T-helper 2 cell treated with Interferon-gamma antibody and Interleukin-4, amounts not matched to agents 5 μg/mL and 100 μg/mL, for 36 hours (primary cell): ENCODE results near the gene TRIB2.

Source experiments
- DNase-seq: peaks from one replicate; pipeline ENCODE4 v3.0.0; 2021; ENCODE audit warnings: low spot score
- H3K27ac Mint-ChIP-seq: one replicate; pipeline ENCODE4 v1.8.0; 2021; ENCODE audit warnings: mild to moderate bottlenecking, mixed read lengths
- H3K27me3 Mint-ChIP-seq: one replicate; pipeline ENCODE4 v1.8.0; 2021; ENCODE audit warnings: low read depth, mixed read lengths
- H3K36me3 Mint-ChIP-seq: one replicate; pipeline ENCODE4 v1.8.0; 2021; ENCODE audit warnings: low read depth, mixed read lengths
- H3K4me1 Mint-ChIP-seq: one replicate; pipeline ENCODE4 v1.8.0; 2021; ENCODE audit warnings: low read depth, mixed read lengths
- H3K4me3 Mint-ChIP-seq: one replicate; pipeline ENCODE4 v1.8.0; 2022; ENCODE audit warnings: mild to moderate bottlenecking, moderate library complexity, mixed read lengths
- H3K9me3 Mint-ChIP-seq: one replicate; pipeline ENCODE4 v1.8.0; 2021; ENCODE audit warnings: mixed read lengths

Gene TRIB2

GRCh38 chr2:12762976-12763375 is 46.2 kb downstream of the TRIB2 start:
- DNase-seq, result no peak
- Mint-ChIP-seq H3K36me3 (no peaks in the 10 kb centered on the region), H3K9me3 (no peaks in the 10 kb centered on the region), H3K4me3 (no peak overlapping the region), H3K27me3 (peaks cover 32% of the 10 kb centered on the region), H3K4me1 (peaks cover 8% of the 10 kb centered on the region), H3K27ac (no peak overlapping the region)

GRCh38 chr2:12763486-12763885 is 46.8 kb downstream of the TRIB2 start:
- H3K9me3 Mint-ChIP-seq, result no peaks in the 10 kb centered on the region
- peaks cover 11% of the 10 kb centered on the region for H3K4me1 Mint-ChIP-seq
- peaks cover 37% of the 10 kb centered on the region for H3K27me3 Mint-ChIP-seq
- H3K36me3 Mint-ChIP-seq, result no peaks in the 10 kb centered on the region
- no peak overlapping the region for H3K27ac Mint-ChIP-seq
- H3K4me3 Mint-ChIP-seq, result no peak overlapping the region
- DNase-seq, result no peak

- no peaks in the 10 kb centered on the region for H3K36me3 Mint-ChIP-seq
- H3K4me3 Mint-ChIP-seq, result no peak overlapping the region
- no peaks in the 10 kb centered on the region for H3K9me3 Mint-ChIP-seq
- H3K27me3 Mint-ChIP-seq, result peaks cover 41% of the 10 kb centered on the region
- H3K4me1 Mint-ChIP-seq, result peaks cover 11% of the 10 kb centered on the region
- no peak for DNase-seq
- no peak overlapping the region for H3K27ac Mint-ChIP-seq
These were observed 47.5 kb downstream of the TRIB2 start for GRCh38 chr2:12764075-12764730.

- H3K27ac Mint-ChIP-seq, result no peak overlapping the region
- H3K9me3 Mint-ChIP-seq, result no peaks in the 10 kb centered on the region
These were observed 48.3 kb downstream of the TRIB2 start for GRCh38 chr2:12764849-12765605.

GRCh38 chr2:12766421-12766879 is 49.7 kb downstream of the TRIB2 start:
- Mint-ChIP-seq H3K4me1 (peaks cover 3% of the 10 kb centered on the region), H3K4me3 (no peak overlapping the region), H3K27me3 (peaks cover 47% of the 10 kb centered on the region), H3K36me3 (no peaks in the 10 kb centered on the region), H3K9me3 (no peaks in the 10 kb centered on the region), H3K27ac (no peak overlapping the region)
- DNase-seq, result no peak

More at GRCh38 chr2:12764849-12765605, 48.3 kb downstream of the TRIB2 start:
- Mint-ChIP-seq H3K36me3 (no peaks in the 10 kb centered on the region), H3K4me1 (peaks cover 11% of the 10 kb centered on the region), H3K27me3 (peaks cover 45% of the 10 kb centered on the region), H3K4me3 (no peak overlapping the region)
- DNase-seq, result no peak

- Mint-ChIP-seq H3K4me3 (no peak overlapping the region), H3K36me3 (no peaks in the 10 kb centered on the region), H3K9me3 (no peaks in the 10 kb centered on the region), H3K4me1 (peaks cover 3% of the 10 kb centered on the region), H3K27ac (no peak overlapping the region), H3K27me3 (peaks cover 50% of the 10 kb centered on the region)
- no peak for DNase-seq
These were observed 50.8 kb downstream of the TRIB2 start for GRCh38 chr2:12767541-12767940.

GRCh38 chr2:12767996-12768624 is 51.4 kb downstream of the TRIB2 start:
- Mint-ChIP-seq H3K4me3 (no peak overlapping the region), H3K27me3 (peaks cover 48% of the 10 kb centered on the region), H3K36me3 (no peaks in the 10 kb centered on the region), H3K27ac (no peak overlapping the region), H3K9me3 (no peaks in the 10 kb centered on the region), H3K4me1 (peaks cover 3% of the 10 kb centered on the region)
- no peak for DNase-seq

- Mint-ChIP-seq H3K4me1 (peaks cover 3% of the 10 kb centered on the region), H3K36me3 (no peaks in the 10 kb centered on the region), H3K4me3 (no peak overlapping the region), H3K27me3 (peaks cover 48% of the 10 kb centered on the region), H3K27ac (no peak overlapping the region), H3K9me3 (no peaks in the 10 kb centered on the region)
- DNase-seq, result no peak
These were observed 52.9 kb downstream of the TRIB2 start for GRCh38 chr2:12769492-12770105.

- H3K4me1 Mint-ChIP-seq, result peaks cover 3% of the 10 kb centered on the region
- no peaks in the 10 kb centered on the region for H3K36me3 Mint-ChIP-seq
- no peak overlapping the region for H3K27ac Mint-ChIP-seq
- H3K9me3 Mint-ChIP-seq, result no peaks in the 10 kb centered on the region
- H3K27me3 Mint-ChIP-seq, result peaks cover 50% of the 10 kb centered on the region
- no peak overlapping the region for H3K4me3 Mint-ChIP-seq
- DNase-seq, result no peak
These were observed 53.7 kb downstream of the TRIB2 start for GRCh38 chr2:12770300-12770968.

GRCh38 chr2:12771154-12771553 is 54.4 kb downstream of the TRIB2 start:
- Mint-ChIP-seq H3K9me3 (no peaks in the 10 kb centered on the region), H3K36me3 (no peaks in the 10 kb centered on the region), H3K27ac (no peak overlapping the region), H3K4me1 (peaks cover 3% of the 10 kb centered on the region), H3K27me3 (peaks cover 50% of the 10 kb centered on the region), H3K4me3 (no peak overlapping the region)
- no peak for DNase-seq

GRCh38 chr2:12773586-12774394 is 57.1 kb downstream of the TRIB2 start:
- DNase-seq, result no peak
- no peak overlapping the region for H3K4me3 Mint-ChIP-seq
- H3K9me3 Mint-ChIP-seq, result no peaks in the 10 kb centered on the region
- no peaks in the 10 kb centered on the region for H3K4me1 Mint-ChIP-seq
- H3K27me3 Mint-ChIP-seq, result peaks cover 43% of the 10 kb centered on the region
- H3K27ac Mint-ChIP-seq, result no peak overlapping the region
- no peaks in the 10 kb centered on the region for H3K36me3 Mint-ChIP-seq

GRCh38 chr2:12774395-12774727 is 57.6 kb downstream of the TRIB2 start:
- no peaks in the 10 kb centered on the region for H3K9me3 Mint-ChIP-seq
- peaks cover 37% of the 10 kb centered on the region for H3K27me3 Mint-ChIP-seq
- no peak for DNase-seq
- no peak overlapping the region for H3K4me3 Mint-ChIP-seq
- no peaks in the 10 kb centered on the region for H3K4me1 Mint-ChIP-seq
- no peak overlapping the region for H3K27ac Mint-ChIP-seq
- no peaks in the 10 kb centered on the region for H3K36me3 Mint-ChIP-seq

- Mint-ChIP-seq H3K27me3 (peaks cover 20% of the 10 kb centered on the region), H3K4me1 (peaks cover 3% of the 10 kb centered on the region), H3K4me3 (no peak overlapping the region), H3K9me3 (no peaks in the 10 kb centered on the region), H3K27ac (no peak overlapping the region), H3K36me3 (no peaks in the 10 kb centered on the region)
- no peak for DNase-seq
These were observed 59.8 kb downstream of the TRIB2 start for GRCh38 chr2:12776521-12776961.
